Measurements from ENCODE around the gene SLCO3A1. TPM values are rescaled to one million over a fixed set of nuclear protein-coding genes. Genes with fewer than 3 reads are reported as not detected.
A peak's percentile ranks its signal among the peaks of the same experiment; 100 is the strongest.

SLCO3A1 gene
- total RNA-seq, 3 donors from 2014 or later = 8.5 to 14.1 (median 13.6) TPM

DNA sequence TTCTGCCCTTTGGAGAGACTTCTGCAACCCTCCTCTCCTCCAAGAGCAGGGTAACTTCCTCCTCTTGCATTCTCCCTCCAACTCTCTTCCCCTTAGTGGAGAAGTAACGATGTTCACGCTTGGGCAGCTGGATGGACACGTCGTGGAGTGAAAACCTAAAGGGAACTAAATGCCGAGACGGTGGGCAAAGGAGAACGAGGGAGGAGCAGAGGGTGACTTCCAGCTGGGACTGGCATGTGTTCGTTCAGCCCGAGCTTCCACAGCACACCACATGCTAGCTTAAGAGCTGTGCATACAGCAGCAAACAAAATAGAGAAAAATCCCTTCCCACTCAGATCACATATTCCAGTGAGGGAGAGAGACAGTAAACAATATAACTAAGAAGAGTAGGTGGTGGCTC lies 179.8 kb downstream of the SLCO3A1 start:
- Histone ChIP-seq H3K27me3 (no peaks in the 10 kb centered on the region), H3K4me1 (peaks cover 0 to 4% of the 10 kb centered on the region in 2 donors), H3K36me3 (no peaks in the 10 kb centered on the region), H3K4me3 (no peak overlapping the region), H3K9me3 (no peaks in the 10 kb centered on the region), H3K27ac (peak overlapping the region in 1 of 2 donors; percentile 45)
- DNase-seq (ENCODE audit: low spot score in 2 of 2) = no peak
- intact Hi-C loops (cut with DNase I; ENCODE audit: low total_unique reads) = no loop called here
- TF ChIP-seq POLR2AphosphoS5 (IDR thresholded peaks at IDR 0.05) = no peak
- TF ChIP-seq, protein P1, sequence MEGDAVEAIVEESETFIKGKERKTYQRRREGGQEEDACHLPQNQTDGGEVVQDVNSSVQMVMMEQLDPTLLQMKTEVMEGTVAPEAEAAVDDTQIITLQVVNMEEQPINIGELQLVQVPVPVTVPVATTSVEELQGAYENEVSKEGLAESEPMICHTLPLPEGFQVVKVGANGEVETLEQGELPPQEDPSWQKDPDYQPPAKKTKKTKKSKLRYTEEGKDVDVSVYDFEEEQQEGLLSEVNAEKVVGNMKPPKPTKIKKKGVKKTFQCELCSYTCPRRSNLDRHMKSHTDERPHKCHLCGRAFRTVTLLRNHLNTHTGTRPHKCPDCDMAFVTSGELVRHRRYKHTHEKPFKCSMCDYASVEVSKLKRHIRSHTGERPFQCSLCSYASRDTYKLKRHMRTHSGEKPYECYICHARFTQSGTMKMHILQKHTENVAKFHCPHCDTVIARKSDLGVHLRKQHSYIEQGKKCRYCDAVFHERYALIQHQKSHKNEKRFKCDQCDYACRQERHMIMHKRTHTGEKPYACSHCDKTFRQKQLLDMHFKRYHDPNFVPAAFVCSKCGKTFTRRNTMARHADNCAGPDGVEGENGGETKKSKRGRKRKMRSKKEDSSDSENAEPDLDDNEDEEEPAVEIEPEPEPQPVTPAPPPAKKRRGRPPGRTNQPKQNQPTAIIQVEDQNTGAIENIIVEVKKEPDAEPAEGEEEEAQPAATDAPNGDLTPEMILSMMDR (IDR thresholded peaks at IDR 0.05) = no peak
- no peak for TF ChIP-seq POLR2A (IDR thresholded peaks at IDR 0.05)

GRCh38 chr15:92033723-92034122 lies 180.2 kb downstream of the SLCO3A1 start:
- H3K36me3 ChIP-seq = no peaks in the 10 kb centered on the region
- H3K27me3 ChIP-seq = no peaks in the 10 kb centered on the region
- intact Hi-C loops (cut with DNase I; ENCODE audit: low total_unique reads) = no loop called here
- no peak overlapping the region for H3K4me3 ChIP-seq
- H3K4me1 ChIP-seq = peaks cover 0 to 4% of the 10 kb centered on the region in 2 donors
- H3K9me3 ChIP-seq = no peaks in the 10 kb centered on the region
- no peak for DNase-seq (ENCODE audit: low spot score in 2 of 2)
- TF ChIP-seq, protein P1 (IDR thresholded peaks at IDR 0.05) = no peak
- TF ChIP-seq POLR2AphosphoS5 (IDR thresholded peaks at IDR 0.05) (no peak), POLR2A (IDR thresholded peaks at IDR 0.05) (no peak)
- peak overlapping the region in 1 of 2 donors; percentile 45 for H3K27ac ChIP-seq

DNA sequence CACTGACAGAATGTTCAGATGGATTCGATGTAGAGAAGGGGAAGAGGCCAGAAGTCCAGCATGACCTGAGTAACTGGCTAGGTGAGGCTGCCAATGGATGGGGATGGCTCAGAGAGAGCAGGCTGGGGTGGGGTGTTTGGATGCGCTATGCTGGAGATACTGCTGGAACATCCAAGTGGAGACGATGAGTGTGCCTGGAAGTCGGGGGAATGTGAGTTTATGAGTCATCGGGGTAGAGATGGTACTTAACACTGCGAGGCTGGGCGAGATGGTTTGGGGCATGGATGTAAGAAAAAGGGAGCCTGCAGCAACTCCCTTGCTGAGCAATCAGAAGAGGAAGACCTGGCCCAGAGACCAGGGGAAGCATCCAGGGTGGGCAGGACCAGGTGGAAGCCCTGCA lies 180.7 kb downstream of the SLCO3A1 start:
- peaks cover 0 to 4% of the 10 kb centered on the region in 2 donors for H3K4me1 ChIP-seq
- no peaks in the 10 kb centered on the region for H3K27me3 ChIP-seq
- peak overlapping the region in 1 of 2 donors; percentile 45 for H3K27ac ChIP-seq
- no peaks in the 10 kb centered on the region for H3K36me3 ChIP-seq
- TF ChIP-seq POLR2A (IDR thresholded peaks at IDR 0.05) (no peak), POLR2AphosphoS5 (IDR thresholded peaks at IDR 0.05) (no peak)
- TF ChIP-seq, protein P1 (IDR thresholded peaks at IDR 0.05) = no peak
- DNase-seq (ENCODE audit: low spot score in 2 of 2) = no peak
- H3K4me3 ChIP-seq = no peak overlapping the region
- no peaks in the 10 kb centered on the region for H3K9me3 ChIP-seq
- intact Hi-C loops (cut with DNase I; ENCODE audit: low total_unique reads) = no loop called here

GRCh38 chr15:92035551-92035950 lies 182.0 kb downstream of the SLCO3A1 start:
- Histone ChIP-seq H3K4me3 (no peak overlapping the region), H3K9me3 (no peaks in the 10 kb centered on the region), H3K27me3 (no peaks in the 10 kb centered on the region), H3K36me3 (no peaks in the 10 kb centered on the region), H3K4me1 (peaks cover 0 to 4% of the 10 kb centered on the region in 2 donors), H3K27ac (no peak overlapping the region)
- TF ChIP-seq POLR2AphosphoS5 (IDR thresholded peaks at IDR 0.05) (no peak), POLR2A (IDR thresholded peaks at IDR 0.05) (no peak)
- TF ChIP-seq, protein P1 (IDR thresholded peaks at IDR 0.05) = no peak
- intact Hi-C loops (cut with DNase I; ENCODE audit: low total_unique reads) = no loop called here
- no peak for DNase-seq (ENCODE audit: low spot score in 2 of 2)

- intact Hi-C loops (cut with DNase I; ENCODE audit: low total_unique reads) = no loop called here
- H3K9me3 ChIP-seq = no peaks in the 10 kb centered on the region
- no peaks in the 10 kb centered on the region for H3K36me3 ChIP-seq
- H3K4me1 ChIP-seq = peaks cover 0 to 4% of the 10 kb centered on the region in 2 donors
- no peak overlapping the region for H3K4me3 ChIP-seq
- no peak overlapping the region for H3K27ac ChIP-seq
- TF ChIP-seq, protein P1 (IDR thresholded peaks at IDR 0.05) = no peak
- TF ChIP-seq POLR2A (IDR thresholded peaks at IDR 0.05) = no peak
- DNase-seq (ENCODE audit: low spot score in 2 of 2) = no peak
- H3K27me3 ChIP-seq = no peaks in the 10 kb centered on the region
These were observed 182.5 kb downstream of the SLCO3A1 start for GRCh38 chr15:92035961-92036360.
